Astrocyte (in vitro differentiated cells and primary cell): ENCODE measurements around the gene TEX55.

Experiments
- CTCF ChIP-seq: IDR thresholded peaks from 2 replicates; pipeline ENCODE4 v1.5.1; 2011; ENCODE audit warnings: low read depth, mild to moderate bottlenecking, inconsistent platforms, low read length, moderate library complexity; ENCODE audit not compliant: insufficient read depth
- EZH2 ChIP-seq: IDR thresholded peaks from 2 replicates; pipeline ENCODE4 v1.6.1; 2012; ENCODE audit warnings: mild to moderate bottlenecking, low read length, inconsistent platforms; ENCODE audit not compliant: insufficient read depth

DNA sequence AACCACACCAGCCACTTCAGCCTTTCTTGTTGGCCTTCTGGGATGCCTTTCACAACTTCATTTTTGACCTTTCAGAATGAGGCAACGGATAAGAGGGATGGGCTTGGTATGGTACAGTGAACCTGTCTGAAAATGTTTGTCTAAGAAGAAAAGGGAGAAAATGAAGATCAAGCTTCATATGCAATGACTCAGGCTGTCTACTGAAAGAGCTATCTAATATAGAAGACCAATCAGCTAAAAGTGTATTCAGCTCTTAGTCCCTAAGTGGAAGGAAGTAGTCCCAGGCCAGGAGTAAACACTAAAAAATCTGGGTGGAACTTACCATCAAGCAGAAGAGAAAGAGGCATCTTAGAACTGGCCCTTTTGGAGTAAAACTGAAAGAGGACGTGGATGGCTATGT lies 15.3 kb downstream of the TEX55 start:
- TF ChIP-seq CTCF (no peak), EZH2 (no peak)
